Measurements from ENCODE around the gene PSMB4.
"Not testable (repeated sequence)": the region's sequence is repeated elsewhere in the genome, so short reads cannot be mapped to it uniquely, and the experiment has no call there.

Gene PSMB4

GRCh38 chr1:151390221-151391078 lies 8.9 kb upstream of the PSMB4 start:
- DNase-seq, result not testable (repeated sequence)

GRCh38 chr1:151391079-151391563 lies 8.3 kb upstream of the PSMB4 start:
- DNase-seq, result no peak

GRCh38 chr1:151393583-151393982 lies 5.8 kb upstream of the PSMB4 start:
- no peak for DNase-seq

- not testable (repeated sequence) for DNase-seq
Observed at GRCh38 chr1:151396265-151396664, 3.1 kb upstream of the PSMB4 start.

- no peak for DNase-seq
Observed at GRCh38 chr1:151401125-151401788, 1.9 kb downstream of the PSMB4 start.

GRCh38 chr1:151401860-151402259 lies 2.5 kb downstream of the PSMB4 start:
- DNase-seq, result no peak

GRCh38 chr1:151402764-151403163 lies 3.4 kb downstream of the PSMB4 start:
- no peak for DNase-seq

GRCh38 chr1:151403612-151404011 lies 4.2 kb downstream of the PSMB4 start:
- DNase-seq, result no peak

- DNase-seq, result no peak
Observed at GRCh38 chr1:151405187-151405951, 6.0 kb downstream of the PSMB4 start.

- DNase-seq, result no peak
Observed at GRCh38 chr1:151406176-151406575, 6.8 kb downstream of the PSMB4 start.

- no peak for DNase-seq
Observed at GRCh38 chr1:151407304-151407703, 7.9 kb downstream of the PSMB4 start.

- DNase-seq, result no peak
Observed at GRCh38 chr1:151408891-151409290, 9.5 kb downstream of the PSMB4 start.

GRCh38 chr1:151411884-151412283 lies 12.5 kb downstream of the PSMB4 start:
- DNase-seq, result no peak

- no peak for DNase-seq
Observed at GRCh38 chr1:151416231-151416630, 16.9 kb downstream of the PSMB4 start.

- no peak for DNase-seq
Observed at GRCh38 chr1:151418081-151418480, 18.7 kb downstream of the PSMB4 start.

- no peak for DNase-seq
Observed at GRCh38 chr1:151419819-151420218, 20.4 kb downstream of the PSMB4 start.

GRCh38 chr1:151425103-151425502 lies 25.7 kb downstream of the PSMB4 start:
- DNase-seq, result no peak

GRCh38 chr1:151428068-151428467 lies 28.7 kb downstream of the PSMB4 start:
- no peak for DNase-seq

- not testable (repeated sequence) for DNase-seq
Observed at GRCh38 chr1:151433827-151434226, 34.5 kb downstream of the PSMB4 start.

- DNase-seq, result no peak
Observed at GRCh38 chr1:151435174-151435573, 35.8 kb downstream of the PSMB4 start.

- DNase-seq, result no peak
Observed at GRCh38 chr1:151436985-151437384, 37.6 kb downstream of the PSMB4 start.

GRCh38 chr1:151437396-151437795 lies 38.0 kb downstream of the PSMB4 start:
- not testable (repeated sequence) for DNase-seq
